ENCODE results near the gene LIN7C.

- TF ChIP-seq CTCF (conservative IDR thresholded peaks at IDR 0.05; ENCODE audit: low read length): no peak
- TF ChIP-seq EZH2phosphoT487 (IDR thresholded peaks at IDR 0.05; ENCODE audit: borderline replicate concordance, low read depth, low read length): no peak
These were observed 13.7 kb upstream of the LIN7C start for GRCh38 chr11:27520226-27520625.
